PC-9 (cell line): ENCODE results near the gene RSAD1.

Experiments used
- CTCF ChIP-seq: fragments of 200-600 bp; sonication (generic); conservative IDR thresholded peaks from 2 replicates; pipeline ENCODE4 v1.6.1; 2017; ENCODE audit warnings: mixed run types, antibody characterized with exemption, mild to moderate bottlenecking, moderate library complexity
- EZH2 ChIP-seq: fragments of 200-600 bp; sonication (generic); IDR thresholded peaks from 2 replicates; pipeline ENCODE4 v1.8.0; 2017; ENCODE audit warnings: antibody characterized with exemption, low read depth

GRCh38 chr17:50527155-50527762 lies 48.6 kb downstream of the RSAD1 start:
- TF ChIP-seq CTCF = no peak
- TF ChIP-seq EZH2 = no peak
